ENCODE data around the gene TLCD5. TPM values are rescaled to one million over a fixed set of nuclear protein-coding genes. Genes with fewer than 3 reads are reported as not detected.

The TLCD5 gene
- total RNA-seq, 1 experiment from 2014 or later: 7.1 TPM

DNA sequence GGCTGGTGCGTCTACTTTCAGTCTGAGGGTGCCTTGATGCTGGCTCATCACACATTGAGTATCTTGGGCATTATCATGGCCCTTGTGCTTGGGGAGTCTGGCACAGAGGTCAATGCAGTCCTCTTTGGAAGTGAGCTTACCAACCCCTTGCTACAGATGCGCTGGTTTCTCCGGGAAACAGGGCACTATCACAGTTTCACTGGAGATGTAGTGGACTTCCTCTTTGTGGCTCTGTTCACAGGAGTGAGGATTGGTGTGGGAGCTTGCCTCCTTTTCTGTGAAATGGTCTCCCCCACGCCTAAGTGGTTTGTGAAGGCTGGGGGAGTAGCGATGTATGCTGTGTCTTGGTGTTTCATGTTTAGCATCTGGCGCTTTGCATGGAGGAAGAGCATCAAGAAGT is 4.9 kb downstream of the TLCD5 start:
- no peak overlapping the region for H2BK120ac ChIP-seq (ENCODE audit: low read depth, low read length, poor library complexity, severe bottlenecking)
- no peak overlapping the region for H3T11ph ChIP-seq (ENCODE audit: low read length)
- H3K9me3 Mint-ChIP-seq: no peaks in the 10 kb centered on the region
- H3K4me1 ChIP-seq (ENCODE audit: insufficient read depth, low read length): no peaks in the 10 kb centered on the region
- no peaks in the 10 kb centered on the region for H3K27me3 ChIP-seq (ENCODE audit: insufficient read depth, low read length)
- no peak overlapping the region for H4K8ac ChIP-seq (replicated peaks; ENCODE audit: insufficient read length, low read depth, low read length)
- no peak overlapping the region for H4K91ac ChIP-seq (ENCODE audit: insufficient read length, low read depth, low read length)
- no peak for TF ChIP-seq CTCF (conservative IDR thresholded peaks at IDR 0.05)
- no peak overlapping the region for H2BK15ac ChIP-seq (ENCODE audit: low read depth, low read length)
- H3K56ac ChIP-seq (ENCODE audit: insufficient read length, low read depth, low read length): no peak overlapping the region
- H3K9ac ChIP-seq (ENCODE audit: extremely low read depth, insufficient read length, low read length): no peak overlapping the region
- H3K23ac ChIP-seq (ENCODE audit: insufficient read length, low read depth, low read length): no peak overlapping the region
- H3K4ac ChIP-seq (ENCODE audit: low read depth, low read length): no peak overlapping the region
- H3K14ac ChIP-seq (ENCODE audit: insufficient read depth, low read length): no peak overlapping the region
- no CpG with 5 or more reads among the region's 6 CpGs for WGBS (ENCODE audit: extremely low coverage, insufficient read length, low lambda C conversion rate)
- no peaks in the 10 kb centered on the region for H4K20me1 ChIP-seq (ENCODE audit: control insufficient read depth, insufficient read depth, insufficient read length)
- no peak overlapping the region for H2BK12ac ChIP-seq (ENCODE audit: insufficient read length, low read depth, low read length)
- H3K36me3 Mint-ChIP-seq (ENCODE audit: insufficient read depth in 1 of 3, low read depth in 3 of 3): peaks cover 9 to 22% (median 17%) of the 10 kb centered on the region in 3 experiments; a peak in 6 of 7 replicates
- H3K18ac ChIP-seq (ENCODE audit: insufficient read length, low read depth, low read length): no peak overlapping the region
- no peak overlapping the region; a peak in 1 of 7 replicates for H3K27ac Mint-ChIP-seq
- no peak overlapping the region for H3K4me2 ChIP-seq (ENCODE audit: insufficient read depth, insufficient read length, low read length)
- no peak overlapping the region for H2BK20ac ChIP-seq (ENCODE audit: low read depth, low read length, poor library complexity, severe bottlenecking)
- no peak overlapping the region for H2AFZ ChIP-seq (ENCODE audit: low read length)
- no peaks in the 10 kb centered on the region for H3K9me3 ChIP-seq (ENCODE audit: control insufficient read depth, low read depth, low read length)
- no peaks in the 10 kb centered on the region for H3K79me1 ChIP-seq (ENCODE audit: insufficient read depth, low read depth, low read length, poor library complexity, severe bottlenecking)
- peaks cover 16% of the 10 kb centered on the region in 2 experiments for H3K4me1 Mint-ChIP-seq
- no peaks in the 10 kb centered on the region for H3K27me3 Mint-ChIP-seq (ENCODE audit: low read depth)
- H2AK5ac ChIP-seq (ENCODE audit: insufficient read length, low read length): no peak overlapping the region
- no peak overlapping the region for H2BK5ac ChIP-seq (ENCODE audit: insufficient read length, low read length)
- no peak overlapping the region for H4K5ac ChIP-seq (ENCODE audit: insufficient read length, low read depth, low read length)
- no peak for DNase-seq
- no peak overlapping the region for H3K4me3 Mint-ChIP-seq
- peaks cover 6% of the 10 kb centered on the region for H3K23me2 ChIP-seq (ENCODE audit: insufficient read length, low read depth, low read length, poor library complexity, severe bottlenecking)
- H3K27ac ChIP-seq (ENCODE audit: insufficient read length, low read depth, low read length): no peak overlapping the region
- H3K79me2 ChIP-seq (ENCODE audit: insufficient read depth, low read length): no peaks in the 10 kb centered on the region
